Activated CD4-positive, alpha-beta T cell treated with anti-CD3 and anti-CD28 coated beads, Interleukin-2, amount 50 U/mL, for 16 hours (primary cell): Measurements from ENCODE around the gene PON2.

Experiments used
- DNase-seq: peaks from one replicate; pipeline ENCODE4 v3.0.0-alpha.2; 2020

PON2 gene

DNA sequence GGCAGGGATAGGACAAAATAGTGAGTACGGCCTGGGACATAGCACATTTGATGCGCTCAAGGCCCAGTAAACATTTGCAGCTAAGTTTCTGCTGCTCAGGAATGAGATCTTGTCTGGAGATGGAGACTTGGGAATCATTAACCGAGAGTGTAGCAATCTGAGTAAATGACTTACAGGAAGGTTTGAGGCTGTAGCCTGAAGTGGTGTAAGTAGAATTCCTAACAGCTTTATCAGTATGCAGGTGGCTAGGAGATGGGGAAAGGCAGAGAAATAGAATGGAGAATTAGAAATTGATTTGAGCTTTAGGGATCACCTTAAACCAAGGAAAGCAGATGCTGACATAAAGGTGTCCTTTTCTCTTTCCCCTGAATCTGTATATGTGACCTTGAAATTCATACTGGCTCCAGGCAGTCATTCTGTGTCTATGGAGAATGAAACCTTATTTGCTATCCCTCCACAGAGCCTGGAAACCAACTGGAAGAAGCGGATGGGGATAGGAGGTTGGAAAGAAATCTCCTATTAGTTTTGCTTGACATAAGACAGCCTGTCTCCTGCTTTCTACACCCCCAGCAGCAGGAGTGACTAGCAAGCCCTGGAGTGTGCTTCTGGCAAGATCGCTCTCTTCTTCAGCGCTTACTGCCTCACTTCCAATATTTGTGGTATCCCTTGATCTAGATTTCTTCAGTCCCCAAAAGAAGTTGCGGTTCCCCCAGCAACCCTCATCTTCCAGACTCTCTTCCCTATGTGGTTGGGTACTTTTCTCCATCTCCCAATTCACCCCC is 6.4 kb upstream of the PON2 start:
- no peak for DNase-seq

DNA sequence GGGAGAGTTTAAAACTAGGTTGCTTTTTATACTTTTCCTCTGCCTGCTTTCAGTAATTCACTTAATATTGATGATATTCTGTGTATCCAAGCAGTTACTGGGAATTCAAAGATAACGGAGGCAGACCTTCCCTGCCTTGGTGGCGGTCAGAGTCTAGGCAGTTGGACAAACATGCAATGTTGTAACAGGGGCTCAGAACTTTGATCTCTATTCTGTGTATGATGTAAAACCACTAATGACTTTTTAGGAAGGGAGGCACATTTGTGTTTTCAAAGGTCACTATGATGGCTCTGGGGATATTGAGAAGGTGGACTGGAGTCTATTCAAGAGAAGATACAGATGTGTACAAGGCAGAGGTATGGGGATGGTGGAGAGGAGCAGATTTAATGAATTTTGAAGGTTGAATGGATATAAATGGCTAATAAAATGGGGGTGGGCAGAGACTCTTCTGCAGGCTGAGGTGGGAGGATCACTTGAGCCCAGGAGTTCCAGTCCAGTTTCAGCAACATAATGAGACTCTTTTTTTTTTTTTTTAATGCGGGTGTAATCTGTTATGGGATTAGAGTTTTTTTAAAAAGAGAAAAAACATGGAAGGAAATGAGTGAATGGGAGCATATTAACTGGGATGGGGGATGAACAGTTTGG is 5.7 kb upstream of the PON2 start:
- DNase-seq = no peak

GRCh38 chr7:95436407-95436806 is 1.6 kb upstream of the PON2 start:
- no peak for DNase-seq

GRCh38 chr7:95435422-95435780 is 573 bp upstream of the PON2 start:
- no peak for DNase-seq

GRCh38 chr7:95433952-95434556 is 774 bp downstream of the PON2 start:
- DNase-seq = no peak

DNA sequence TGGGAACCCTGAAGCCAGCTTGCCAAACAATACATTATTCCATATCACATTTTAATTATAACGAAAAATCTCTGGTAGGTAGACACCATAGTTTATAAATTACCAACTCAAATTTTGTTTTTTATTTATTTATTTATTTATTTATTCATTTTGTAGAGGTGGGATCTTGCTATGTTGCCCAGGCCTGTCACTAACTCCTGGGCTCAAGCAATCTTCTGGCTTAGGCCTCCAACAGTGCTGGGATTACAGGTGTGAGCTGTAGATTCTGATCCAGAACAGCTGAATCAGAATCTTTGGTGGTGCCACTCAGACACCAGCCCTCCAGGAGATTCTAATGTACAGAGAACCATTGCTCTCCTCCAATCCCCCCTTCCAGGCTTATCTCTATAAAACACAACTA is 1.7 kb downstream of the PON2 start:
- no peak for DNase-seq

DNA sequence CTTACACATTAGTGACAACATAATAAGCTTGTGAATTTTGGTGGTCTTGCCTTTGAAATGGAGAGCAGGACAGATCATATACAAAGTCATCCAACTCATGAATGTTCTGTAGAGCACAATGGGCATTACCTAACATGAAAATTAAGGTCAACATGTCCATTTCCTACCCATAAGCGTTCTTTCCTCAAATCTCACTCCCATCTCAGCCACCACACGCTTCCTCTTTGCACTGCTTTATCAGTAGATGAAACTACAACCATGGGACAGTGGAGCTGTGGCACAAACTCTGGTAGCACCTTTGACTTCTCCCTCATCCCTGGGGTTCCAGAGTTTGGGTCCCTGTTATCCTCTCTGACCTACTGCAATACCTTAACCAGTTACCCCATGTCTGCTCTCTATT is 2.2 kb downstream of the PON2 start:
- no peak for DNase-seq

DNA sequence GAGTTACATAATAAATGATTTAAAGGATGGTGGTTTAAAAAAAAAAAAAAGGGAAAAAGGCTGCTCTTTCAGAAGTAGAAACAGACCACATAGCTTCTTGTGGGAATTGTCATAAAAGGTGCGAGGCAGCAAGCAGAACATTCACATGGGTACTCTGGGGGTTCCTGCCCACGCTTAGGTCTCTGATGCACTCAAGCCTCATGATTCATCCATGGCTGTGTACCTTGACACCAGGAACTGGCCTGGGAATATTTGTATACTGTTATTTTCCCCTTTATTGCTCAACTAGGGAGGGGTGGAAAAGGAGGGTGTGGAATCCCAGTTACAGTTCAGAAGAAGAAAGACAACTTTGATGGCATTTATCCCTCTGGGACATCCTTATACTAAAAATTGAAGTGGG is 4.0 kb downstream of the PON2 start:
- DNase-seq = no peak

DNA sequence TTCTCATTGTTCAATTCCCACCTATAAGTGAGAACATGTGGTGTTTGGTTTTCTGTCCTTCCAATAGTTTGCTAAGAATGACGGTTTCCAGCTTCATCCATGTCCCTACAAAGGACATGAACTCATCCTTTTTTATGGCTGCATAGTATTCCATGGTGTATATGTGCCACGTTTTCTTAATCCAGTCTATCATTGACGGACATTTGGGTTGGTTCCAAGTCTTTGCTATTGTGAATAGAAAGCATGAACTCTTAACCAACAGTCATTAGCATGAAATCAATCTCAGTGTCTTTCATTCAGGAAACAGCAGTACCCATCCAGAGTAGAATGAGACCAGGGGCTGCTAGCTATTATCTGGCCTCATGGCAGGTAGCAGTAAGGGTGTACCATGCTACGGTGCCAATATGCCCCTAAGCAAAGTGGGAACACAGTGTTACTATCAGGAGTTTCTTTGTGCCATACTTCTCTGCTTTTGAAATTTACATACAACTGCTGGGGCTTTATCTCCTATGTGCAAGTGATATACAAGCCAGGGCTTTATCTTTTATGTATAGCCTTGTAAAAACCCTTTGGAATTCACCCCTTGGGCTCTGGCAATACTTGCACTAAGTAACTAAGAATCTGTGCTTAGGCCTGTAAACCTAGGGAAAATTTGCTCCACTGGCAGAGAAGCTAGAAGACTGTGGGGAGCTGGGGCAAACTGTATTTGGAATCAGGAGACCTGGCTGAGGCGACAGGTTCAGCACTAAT is 5.4 kb downstream of the PON2 start:
- no peak for DNase-seq

GRCh38 chr7:95427914-95428516 is 6.8 kb downstream of the PON2 start:
- DNase-seq = no peak

DNA sequence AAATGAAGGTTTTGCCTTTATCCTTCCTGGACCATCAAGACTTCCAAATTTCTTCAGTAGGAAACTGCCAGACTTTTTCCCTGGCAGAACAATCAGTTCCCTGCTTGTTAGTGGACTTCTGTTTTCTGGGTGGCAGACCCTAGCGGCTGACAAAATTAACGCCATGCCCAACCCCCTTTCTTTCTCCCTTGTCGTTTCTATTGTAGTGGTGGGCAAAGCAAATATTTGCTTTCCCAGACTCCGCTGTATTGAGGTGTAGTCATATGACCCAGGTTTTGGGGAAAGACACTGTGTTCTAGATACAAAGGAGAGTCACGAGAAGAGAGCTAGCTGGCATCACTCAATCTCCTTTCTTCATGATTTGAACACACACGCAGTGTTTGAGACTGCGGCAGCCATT is 7.7 kb downstream of the PON2 start:
- no peak for DNase-seq

DNA sequence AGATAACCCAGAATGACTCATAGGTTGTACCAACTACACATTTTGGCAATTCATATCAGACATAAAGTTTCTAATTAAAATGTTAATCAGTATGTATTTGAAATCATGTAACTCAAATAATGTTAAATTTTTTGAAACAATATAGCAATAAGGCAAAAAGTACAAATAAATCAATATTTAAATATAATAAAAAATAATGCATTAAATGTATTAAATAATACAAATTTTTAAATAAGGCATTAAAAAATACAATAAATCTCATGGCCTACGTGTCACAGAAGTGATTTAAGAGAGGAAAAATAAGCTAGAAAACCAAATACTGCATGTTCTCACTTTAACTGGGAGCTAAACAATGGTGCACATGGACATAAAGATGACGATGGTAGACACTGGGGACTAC is 9.1 kb downstream of the PON2 start:
- no peak for DNase-seq

GRCh38 chr7:95424716-95425115 is 10.1 kb downstream of the PON2 start:
- DNase-seq = no peak

- DNase-seq = no peak
Measured at GRCh38 chr7:95421847-95422444, 12.9 kb downstream of the PON2 start.

DNA sequence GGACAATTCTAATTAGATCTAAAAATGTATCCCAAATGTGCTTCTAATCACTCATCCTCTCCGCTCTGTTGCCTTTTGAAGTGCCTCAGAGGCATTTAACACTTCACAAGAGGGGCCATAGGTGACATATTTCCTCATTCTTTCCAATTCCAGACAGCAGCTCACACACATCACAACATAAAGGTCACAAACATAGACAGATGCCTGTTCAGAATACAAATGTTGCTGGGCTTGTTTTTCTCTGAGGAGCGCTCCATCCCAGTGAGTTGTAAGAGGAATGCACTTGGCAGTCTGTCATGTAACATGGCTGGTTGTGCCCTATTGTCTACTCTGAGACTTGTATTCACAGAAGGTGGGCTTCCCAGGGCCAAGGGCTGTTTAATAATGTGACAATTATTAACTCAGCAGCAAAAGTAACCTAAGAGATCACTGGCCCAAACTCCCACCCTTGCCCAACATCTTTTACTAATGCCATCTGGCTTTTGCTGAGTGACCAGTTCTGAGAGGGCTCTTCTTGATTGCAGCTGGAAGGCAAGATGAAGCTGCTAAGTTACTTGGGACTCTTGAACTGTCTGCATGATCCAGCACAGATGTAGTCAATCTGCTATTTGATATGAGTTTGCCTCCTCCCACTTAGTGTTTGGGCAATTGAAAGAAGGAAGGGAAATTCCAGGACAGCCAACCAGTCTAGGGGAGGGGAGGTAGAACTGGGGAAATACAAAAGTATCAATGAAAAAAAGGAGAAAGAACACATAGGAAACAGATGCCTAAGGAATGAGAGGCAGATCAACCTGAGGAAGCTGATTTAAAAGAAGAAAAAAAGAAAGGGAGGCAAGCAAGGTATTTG is 13.6 kb downstream of the PON2 start:
- DNase-seq = no peak

- DNase-seq = peak; percentile 35
Measured at GRCh38 chr7:95412075-95412474, 22.8 kb downstream of the PON2 start.

GRCh38 chr7:95411666-95412065 is 23.2 kb downstream of the PON2 start:
- DNase-seq = no peak

DNA sequence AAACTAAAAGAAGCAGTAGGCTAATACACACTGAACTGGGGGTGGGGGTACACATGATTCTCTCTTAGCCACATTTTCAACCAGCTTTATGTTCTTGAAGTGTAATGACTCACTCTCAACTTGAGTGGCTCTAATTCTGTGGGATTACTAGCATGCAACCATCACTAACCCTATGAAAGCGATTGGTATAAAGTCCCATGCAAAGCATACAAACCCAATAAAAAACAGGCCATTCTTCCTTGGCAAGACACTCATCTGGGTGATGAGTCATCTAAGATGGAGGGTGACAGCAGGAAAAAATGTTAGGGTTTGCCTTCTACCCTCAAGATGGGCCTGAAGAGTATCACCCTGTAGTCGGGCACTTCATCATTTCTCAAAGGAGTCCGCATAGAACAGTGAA is 23.8 kb downstream of the PON2 start:
- peak; percentile 38 for DNase-seq

DNA sequence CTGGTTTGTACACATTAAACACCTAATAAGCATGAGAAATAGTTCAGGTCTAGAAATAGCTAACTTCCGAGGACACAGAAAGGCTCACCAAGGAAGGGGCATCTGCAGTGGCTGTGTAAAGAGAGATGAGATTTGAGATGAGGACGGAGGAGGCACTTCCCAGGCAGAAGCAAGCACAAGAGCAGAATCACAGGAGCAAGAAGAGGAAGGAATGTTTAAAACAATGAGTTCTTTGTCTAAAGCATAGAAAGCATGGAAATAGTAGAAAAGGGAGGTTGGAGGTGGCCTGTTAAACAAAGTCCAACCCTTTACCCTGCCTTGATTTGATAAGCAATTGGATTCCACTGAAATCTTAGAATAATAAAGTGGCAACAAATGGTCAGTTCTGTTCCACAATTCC is 27.1 kb downstream of the PON2 start:
- DNase-seq = no peak

- DNase-seq = no peak
Measured at GRCh38 chr7:95405800-95406199, 29.0 kb downstream of the PON2 start.

- no peak for DNase-seq
Measured at GRCh38 chr7:95405208-95405607, 29.6 kb downstream of the PON2 start.

GRCh38 chr7:95404316-95404865 is 30.4 kb downstream of the PON2 start:
- no peak for DNase-seq
